GM12878 (cell line): ENCODE data around the gene DCAF7.

Experiments
- CTCF ChIP-seq, 3 experiments: IDR thresholded peaks in 2 of 3; conservative IDR thresholded peaks in 1 of 3; 2 replicates each; pipeline ENCODE4 v1.5.1; 2011; ENCODE audit warnings: low read depth in 3 of 3, low read length in 3 of 3, mild to moderate bottlenecking in 3 of 3, control low read depth in 2 of 3, moderate library complexity in 2 of 3, inconsistent platforms in 1 of 3, mixed read lengths in 1 of 3; ENCODE audit not compliant: control insufficient read depth in 2 of 3, insufficient read depth in 1 of 3; ENCODE audit errors: extremely low read depth in 1 of 3
- EZH2 ChIP-seq: IDR thresholded peaks from 2 replicates; pipeline ENCODE4 v1.6.1; 2012; ENCODE audit warnings: low read depth, mild to moderate bottlenecking, control low read depth, inconsistent platforms, low read length, borderline replicate concordance; ENCODE audit not compliant: control insufficient read depth
- FOS ChIP-seq: IDR thresholded peaks from 3 replicates; pipeline ENCODE4 v1.6.1; 2011; ENCODE audit warnings: borderline replicate concordance; ENCODE audit not compliant: insufficient read length; ENCODE audit errors: extremely low read depth
- GABPA ChIP-seq: IDR thresholded peaks from 2 replicates; pipeline ENCODE4 v1.6.1; 2014; ENCODE audit warnings: antibody characterized with exemption, low read depth, mild to moderate bottlenecking, inconsistent platforms
- NRF1 ChIP-seq: conservative IDR thresholded peaks from 2 replicates; pipeline ENCODE4 v1.6.1; 2011; ENCODE audit warnings: mild to moderate bottlenecking, low read depth, low read length, improper control_type of control experiment
- POLR2A ChIP-seq: IDR thresholded peaks from 2 replicates; pipeline ENCODE4 v1.6.1; 2011; ENCODE audit warnings: low read depth, mild to moderate bottlenecking, low read length
- WRNIP1 ChIP-seq: IDR thresholded peaks from 2 replicates; pipeline ENCODE4 v1.6.1; 2011; ENCODE audit warnings: low read depth, low read length, improper control_type of control experiment, borderline replicate concordance

GRCh38 chr17:63568563-63568962, 18.3 kb downstream of the DCAF7 start:
- TF ChIP-seq POLR2A (no peak), GABPA (no peak), CTCF (IDR thresholded peaks at IDR 0.05 in 2 of 3, conservative IDR thresholded peaks at IDR 0.05 in 1 of 3; ENCODE audit: control insufficient read depth in 2 of 3, extremely low read depth in 1 of 3, insufficient read depth in 1 of 3, low read depth in 3 of 3, low read length in 3 of 3) (no peak), FOS (no peak), NRF1 (no peak), WRNIP1 (no peak), EZH2 (no peak)
